Cardiac septum (tissue), 1 donor: ENCODE measurements around the gene MAX. TPM values are rescaled to one million over a fixed set of nuclear protein-coding genes. Genes with fewer than 3 reads are reported as not detected.
"Not testable (repeated sequence)": the region's sequence is repeated elsewhere in the genome, so short reads cannot be mapped to it uniquely, and the experiment has no call there.

Experiments used
- DNase-seq: peaks from one replicate; pipeline ENCODE4 v3.0.0-alpha.2; 2020; ENCODE audit warnings: low spot score
- intact Hi-C: fragments of 100-400 bp; cut with DNase I; formaldehyde crosslinking; loops from one replicate; pipeline ENCODE4 v1.14.0; 2022
- microRNA-seq: library from miRNA; unstranded; fragments of <30 nt; microRNA quantifications from one replicate; pipeline ENCODE4 v1.2.0, GENCODE V29; 2020
- total RNA-seq: library from RNA; stranded (reverse); fragmentation: NEBNext Ultra II Directional; extraction: Animal tissue kit (Norgen Biotek cat#: 25700); gene quantifications from one replicate; pipeline ENCODE4 v1.2.1, GENCODE V29; 2021
- donor health status: DM: no; HTN: no; CAD: no.

MAX gene
- total RNA-seq, 1 donor from 2014 or later: 80.8 TPM

DNA sequence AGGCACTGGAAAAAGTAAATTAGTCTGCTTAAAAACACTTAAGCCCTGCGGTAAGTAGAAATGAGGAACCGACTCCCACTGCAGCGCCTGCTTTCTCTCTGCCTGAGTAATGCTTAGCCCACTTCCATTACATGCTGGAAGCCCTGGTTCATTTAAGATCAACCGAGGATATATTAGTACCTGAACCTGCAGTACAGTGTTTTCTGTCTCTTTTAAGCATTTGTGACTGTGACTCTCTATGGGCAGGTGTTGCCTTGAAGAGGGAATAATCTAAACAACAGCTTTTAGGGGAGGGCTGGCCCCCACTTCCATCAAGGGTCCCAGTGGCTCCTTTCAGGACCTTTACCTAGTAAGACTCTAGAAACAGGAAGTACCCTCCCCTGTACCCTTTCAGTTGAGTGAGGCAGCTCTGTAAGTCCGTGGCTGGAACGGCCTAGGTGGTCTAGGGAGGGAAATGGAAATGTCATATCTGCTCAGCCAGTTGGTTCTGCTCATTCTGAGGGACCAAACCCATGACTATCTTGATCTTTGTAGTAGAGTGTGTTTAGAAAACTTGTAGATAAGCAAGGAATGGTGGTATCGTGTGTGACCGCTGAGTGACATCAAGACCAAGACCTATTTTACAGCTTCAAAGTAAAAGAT, 59.5 kb downstream of the MAX start:
- no peak for DNase-seq
- intact Hi-C loops: no loop called here

DNA sequence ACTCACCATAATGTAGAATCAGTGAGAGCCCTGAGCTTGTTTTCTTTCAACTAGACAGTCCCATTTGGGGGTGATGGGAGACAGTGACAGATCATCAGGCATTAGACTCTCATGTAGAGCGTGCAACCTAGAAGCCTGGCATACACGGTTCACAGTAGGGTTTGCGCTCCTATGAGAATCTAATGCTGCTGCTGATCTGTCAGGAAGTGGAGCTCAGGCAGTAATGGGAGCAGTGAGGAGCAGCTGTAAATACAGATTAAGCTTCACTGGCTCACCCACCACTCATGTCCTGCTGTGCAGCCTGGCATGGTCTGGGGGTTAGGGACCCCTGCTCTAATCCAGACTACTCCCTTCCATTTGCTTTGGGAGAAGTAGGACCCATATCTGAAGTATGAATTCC, 60.0 kb downstream of the MAX start:
- DNase-seq: no peak
- intact Hi-C loops: no loop called here

DNA sequence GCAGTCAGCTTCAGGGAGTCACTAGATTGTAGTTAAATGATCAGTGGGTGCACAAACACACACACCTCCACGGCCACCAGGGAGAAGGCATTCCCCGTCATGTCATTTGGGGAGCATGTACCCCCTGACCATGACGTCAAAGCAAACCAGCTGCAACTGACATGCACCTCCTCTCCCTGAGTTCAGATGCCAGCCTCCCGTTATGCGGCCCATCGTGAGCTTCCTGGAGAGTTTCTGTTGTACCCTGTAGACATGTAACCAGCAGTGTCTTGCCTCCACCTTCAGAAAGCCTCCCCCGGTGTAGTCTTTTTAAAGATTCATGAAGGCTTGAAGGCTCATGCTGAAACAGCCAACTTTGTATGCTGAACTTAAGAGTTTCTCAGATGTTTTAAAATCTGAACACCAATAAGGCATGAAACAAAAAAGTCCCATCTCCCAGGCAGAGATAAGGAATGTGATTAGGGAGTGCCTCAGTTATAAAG, 60.8 kb downstream of the MAX start:
- DNase-seq: no peak
- intact Hi-C loops: no loop called here

DNA sequence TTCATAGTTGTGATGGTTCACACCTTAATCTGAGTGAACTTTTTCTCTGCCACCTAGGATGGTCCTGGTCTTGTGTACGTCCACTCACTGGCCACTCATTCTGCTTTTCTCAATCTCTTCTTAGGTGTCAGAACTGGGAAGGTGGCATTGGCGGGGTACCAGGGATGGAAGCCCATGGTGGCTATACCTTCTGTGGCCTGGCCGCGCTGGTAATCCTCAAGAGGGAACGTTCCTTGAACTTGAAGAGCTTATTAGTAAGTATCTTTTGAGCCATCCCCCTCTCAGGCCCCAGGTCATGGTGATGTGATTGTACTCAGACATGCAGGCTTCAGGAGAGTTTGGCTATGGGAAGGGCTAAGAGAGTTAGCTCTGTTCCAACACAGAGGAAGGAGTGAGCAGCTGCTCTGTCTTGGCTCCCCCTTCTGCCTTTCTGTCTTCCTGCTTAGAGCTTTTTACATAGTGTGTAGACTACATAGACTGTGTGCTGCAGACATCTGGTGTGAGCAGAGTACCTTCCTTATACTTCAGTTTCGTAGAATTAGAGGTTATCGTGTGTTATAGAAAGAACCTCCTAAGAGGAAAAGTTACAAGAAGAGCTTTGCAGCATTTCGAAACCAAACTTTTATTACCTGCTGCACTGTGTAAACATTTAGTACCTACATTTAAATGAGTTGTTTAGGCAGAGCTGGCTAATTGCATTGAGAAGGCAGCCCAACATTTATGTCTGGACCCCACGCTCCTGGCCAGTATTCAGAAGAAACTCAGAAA, 61.5 kb downstream of the MAX start:
- intact Hi-C loops: no loop called here
- DNase-seq: no peak

- DNase-seq: no peak
- intact Hi-C loops: no loop called here
Measured at GRCh38 chr14:65038966-65039365, 63.4 kb downstream of the MAX start.

DNA sequence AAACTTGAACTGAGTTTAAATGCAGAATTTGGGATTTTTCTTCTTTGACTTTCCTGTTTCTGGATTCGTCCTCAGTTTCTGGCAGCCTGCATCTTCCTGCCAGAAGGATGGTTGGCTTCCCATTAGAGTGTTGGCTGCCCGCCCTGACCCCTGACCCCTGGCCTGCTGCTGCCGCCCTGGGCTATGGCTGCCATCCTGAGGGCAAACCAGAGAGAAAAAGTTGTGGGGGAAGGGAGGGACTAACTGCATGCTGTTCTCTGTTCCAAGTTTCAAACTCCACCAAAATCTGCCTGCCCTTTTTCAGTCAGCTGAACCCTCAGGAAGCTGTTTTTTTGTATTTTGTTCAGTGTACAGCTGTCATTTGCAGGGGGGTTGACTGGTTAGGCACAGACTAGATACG, 67.3 kb downstream of the MAX start:
- intact Hi-C loops: no loop called here
- no peak for DNase-seq

GRCh38 chr14:65034021-65034420, 68.3 kb downstream of the MAX start:
- intact Hi-C loops: no loop called here

GRCh38 chr14:65033181-65033580, 69.1 kb downstream of the MAX start:
- intact Hi-C loops: no loop called here
- no peak for DNase-seq

More at GRCh38 chr14:65034021-65034420, 68.3 kb downstream of the MAX start:
- no peak for DNase-seq

- DNase-seq: no peak
- intact Hi-C loops: no loop called here
Measured at GRCh38 chr14:65032319-65032718, 70.0 kb downstream of the MAX start.

GRCh38 chr14:65031321-65031720, 71.0 kb downstream of the MAX start:
- DNase-seq, intact Hi-C loops: not testable (repeated sequence)

- no peak for DNase-seq
- intact Hi-C loops: no loop called here
Measured at GRCh38 chr14:65028937-65029336, 73.4 kb downstream of the MAX start.

DNA sequence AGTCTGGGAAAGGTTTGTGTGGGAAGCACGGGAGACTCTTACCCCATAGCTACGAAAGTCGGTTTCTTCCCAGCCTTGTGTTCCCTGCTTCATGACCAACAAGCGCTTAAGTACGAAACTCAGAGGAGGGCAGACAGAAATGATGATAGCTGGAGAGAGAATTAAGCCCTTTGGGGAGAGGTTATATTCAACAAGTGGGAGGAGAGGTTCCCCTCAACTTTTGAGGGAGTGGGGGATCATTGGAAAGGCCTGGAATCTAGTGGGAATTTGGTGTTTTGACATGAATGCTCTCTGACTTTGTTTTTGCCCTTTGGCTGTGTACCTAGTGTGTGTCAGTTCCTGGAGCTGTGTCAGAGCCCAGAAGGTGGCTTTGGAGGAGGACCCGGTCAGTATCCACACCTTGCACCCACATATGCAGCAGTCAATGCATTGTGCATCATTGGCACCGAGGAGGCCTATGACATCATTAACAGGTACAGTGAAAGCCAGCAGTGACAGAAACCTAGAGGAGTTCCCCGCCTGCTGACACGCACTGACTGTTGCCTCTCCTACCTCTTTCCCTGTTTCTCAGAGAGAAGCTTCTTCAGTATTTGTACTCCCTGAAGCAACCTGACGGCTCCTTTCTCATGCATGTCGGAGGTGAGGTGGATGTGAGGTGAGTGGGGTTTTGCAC, 75.1 kb downstream of the MAX start:
- no peak for DNase-seq
- intact Hi-C loops: no loop called here

GRCh38 chr14:65026526-65026925, 75.8 kb downstream of the MAX start:
- DNase-seq: no peak
- intact Hi-C loops: no loop called here

GRCh38 chr14:65025818-65026217, 76.5 kb downstream of the MAX start:
- intact Hi-C loops: no loop called here
- DNase-seq: no peak

Small RNA genes within 50 kb of the gene (microRNA-seq; reads per million reads assigned to microRNA genes)
- not detected for gene MIR4706

Other genes starting within 250 kb of the MAX start
- 113 TPM for gene SPTB, start 222.6 kb downstream of the MAX start, total RNA-seq
- gene CHURC1, start 188.1 kb downstream of the MAX start, total RNA-seq: 82.6 TPM
- not detected for gene GPX2, start 159.8 kb downstream of the MAX start, total RNA-seq
- gene RAB15, start 130.2 kb downstream of the MAX start, total RNA-seq: 60.8 TPM
- 18.7 TPM for gene FNTB, start 115.6 kb downstream of the MAX start, total RNA-seq